ENCODE results near the gene TMEM132D.
"Not testable (repeated sequence)": the region's sequence is repeated elsewhere in the genome, so short reads cannot be mapped to it uniquely, and the experiment has no call there.

TMEM132D gene

DNA sequence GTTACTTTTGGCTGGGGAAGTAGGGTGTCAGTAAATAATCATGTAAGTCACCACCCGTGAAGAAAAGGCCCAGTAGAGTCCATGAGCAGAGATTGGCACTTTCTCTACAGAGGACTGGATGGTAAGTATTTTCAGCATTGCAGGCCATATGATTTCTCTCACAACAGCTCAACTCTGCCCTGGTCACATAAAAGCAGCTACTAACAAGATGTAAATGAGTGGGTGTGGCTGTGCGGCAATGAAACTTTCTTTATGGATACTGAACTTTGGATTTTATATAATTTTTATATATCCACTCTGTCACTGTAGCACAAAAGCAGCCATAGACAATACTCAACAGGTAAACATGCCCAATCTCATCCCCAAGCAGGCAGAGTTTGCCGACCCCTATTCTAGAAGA, 706.9 kb downstream of the TMEM132D start:
- no peak overlapping the region for H3K4me3 ChIP-seq (ENCODE audit: low read depth, low read length)
- DNase-seq (ENCODE audit: low read depth): no peak
- TF ChIP-seq, protein P1, sequence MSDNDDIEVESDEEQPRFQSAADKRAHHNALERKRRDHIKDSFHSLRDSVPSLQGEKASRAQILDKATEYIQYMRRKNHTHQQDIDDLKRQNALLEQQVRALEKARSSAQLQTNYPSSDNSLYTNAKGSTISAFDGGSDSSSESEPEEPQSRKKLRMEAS (IDR thresholded peaks at IDR 0.05; ENCODE audit: low read depth, low read length): no peak
- TF ChIP-seq, protein P2, sequence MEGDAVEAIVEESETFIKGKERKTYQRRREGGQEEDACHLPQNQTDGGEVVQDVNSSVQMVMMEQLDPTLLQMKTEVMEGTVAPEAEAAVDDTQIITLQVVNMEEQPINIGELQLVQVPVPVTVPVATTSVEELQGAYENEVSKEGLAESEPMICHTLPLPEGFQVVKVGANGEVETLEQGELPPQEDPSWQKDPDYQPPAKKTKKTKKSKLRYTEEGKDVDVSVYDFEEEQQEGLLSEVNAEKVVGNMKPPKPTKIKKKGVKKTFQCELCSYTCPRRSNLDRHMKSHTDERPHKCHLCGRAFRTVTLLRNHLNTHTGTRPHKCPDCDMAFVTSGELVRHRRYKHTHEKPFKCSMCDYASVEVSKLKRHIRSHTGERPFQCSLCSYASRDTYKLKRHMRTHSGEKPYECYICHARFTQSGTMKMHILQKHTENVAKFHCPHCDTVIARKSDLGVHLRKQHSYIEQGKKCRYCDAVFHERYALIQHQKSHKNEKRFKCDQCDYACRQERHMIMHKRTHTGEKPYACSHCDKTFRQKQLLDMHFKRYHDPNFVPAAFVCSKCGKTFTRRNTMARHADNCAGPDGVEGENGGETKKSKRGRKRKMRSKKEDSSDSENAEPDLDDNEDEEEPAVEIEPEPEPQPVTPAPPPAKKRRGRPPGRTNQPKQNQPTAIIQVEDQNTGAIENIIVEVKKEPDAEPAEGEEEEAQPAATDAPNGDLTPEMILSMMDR (IDR thresholded peaks at IDR 0.05; ENCODE audit: low read depth, low read length): no peak
- TF ChIP-seq POLR2A (IDR thresholded peaks at IDR 0.05; ENCODE audit: extremely low read depth, insufficient read length): no peak
- no peak for TF ChIP-seq MYC (IDR thresholded peaks at IDR 0.05; ENCODE audit: low read depth, low read length)

DNA sequence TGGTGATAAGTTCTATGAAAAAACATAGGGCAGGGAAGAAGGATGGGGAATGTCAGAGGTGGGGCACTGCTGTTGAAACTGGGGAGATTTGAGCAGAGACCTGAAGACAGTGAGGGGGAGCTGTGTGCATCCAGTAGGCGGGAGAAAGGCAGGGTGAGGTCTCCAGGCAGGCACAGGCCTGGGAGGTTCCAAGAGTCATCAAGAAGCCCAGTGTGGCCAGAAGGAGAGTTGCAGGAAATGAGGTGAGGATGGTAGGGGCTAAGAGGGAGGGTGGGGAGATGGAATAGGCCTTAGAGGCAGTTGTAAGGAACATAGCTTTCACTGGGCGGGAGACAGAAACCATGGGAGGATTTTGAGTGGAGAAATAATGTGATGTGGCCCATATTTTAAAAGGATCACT, 708.7 kb downstream of the TMEM132D start:
- TF ChIP-seq, protein P2 (IDR thresholded peaks at IDR 0.05; ENCODE audit: low read depth, low read length): no peak
- TF ChIP-seq, protein P1 (IDR thresholded peaks at IDR 0.05; ENCODE audit: low read depth, low read length): no peak
- DNase-seq (ENCODE audit: low read depth): no peak
- no peak overlapping the region for H3K4me3 ChIP-seq (ENCODE audit: low read depth, low read length)

DNA sequence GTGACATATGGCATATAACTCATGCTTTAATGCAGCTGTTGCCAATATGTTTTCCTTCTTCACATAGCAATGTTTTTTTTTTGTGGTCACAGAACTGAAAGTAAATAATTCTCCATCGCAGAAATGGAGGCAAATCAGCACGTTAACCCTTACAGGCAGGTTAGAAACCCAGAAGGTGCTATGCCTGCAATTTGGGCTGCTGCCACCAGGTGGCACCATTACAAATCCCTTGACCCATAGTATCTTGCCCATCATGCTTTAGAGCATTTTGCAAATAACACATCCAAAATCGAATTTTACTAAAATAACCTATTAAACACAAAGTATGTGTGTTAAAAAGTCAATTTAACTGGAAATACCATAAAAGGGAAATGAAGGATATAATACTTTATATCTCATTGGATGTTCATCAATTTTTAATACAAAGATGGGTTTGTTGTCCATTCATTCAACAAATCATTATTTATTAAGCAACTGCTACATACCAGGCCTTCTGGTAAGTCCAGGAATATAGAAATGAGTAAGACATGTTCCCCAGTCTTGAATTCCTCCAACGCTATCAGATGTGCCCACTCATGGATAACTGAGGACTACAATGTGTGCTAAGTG, 710.5 kb downstream of the TMEM132D start:
- TF ChIP-seq POLR2A (IDR thresholded peaks at IDR 0.05; ENCODE audit: extremely low read depth, insufficient read length): no peak
- TF ChIP-seq MYC (IDR thresholded peaks at IDR 0.05; ENCODE audit: low read depth, low read length): no peak
- TF ChIP-seq, protein P2 (IDR thresholded peaks at IDR 0.05; ENCODE audit: low read depth, low read length): peak; percentile 96
- no peak overlapping the region for H3K4me3 ChIP-seq (ENCODE audit: low read depth, low read length)
- peak; percentile 57 for DNase-seq (ENCODE audit: low read depth)

DNA sequence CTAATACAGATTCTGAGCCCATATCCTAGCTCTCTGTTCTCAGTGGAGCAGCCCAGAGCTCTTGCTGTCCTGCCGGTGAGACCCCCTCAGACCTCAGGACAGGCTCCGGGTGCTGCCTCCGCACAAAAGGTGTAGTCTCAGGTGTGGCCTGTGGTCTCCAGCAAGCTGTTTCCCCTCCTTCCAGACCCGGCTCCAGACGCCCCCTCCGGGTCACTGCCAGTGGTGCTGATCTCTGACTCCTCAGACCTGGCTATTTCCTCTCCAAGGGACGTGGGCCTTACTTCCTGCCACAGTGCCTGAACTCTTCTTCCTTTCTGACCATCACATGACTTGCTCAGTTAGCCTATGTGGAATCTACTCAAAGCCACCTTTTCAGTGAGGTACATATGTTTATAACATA, 713.0 kb downstream of the TMEM132D start:
- no peak for TF ChIP-seq POLR2A (IDR thresholded peaks at IDR 0.05; ENCODE audit: extremely low read depth, insufficient read length)
- TF ChIP-seq MYC (IDR thresholded peaks at IDR 0.05; ENCODE audit: low read depth, low read length): no peak
- TF ChIP-seq, protein P2 (IDR thresholded peaks at IDR 0.05; ENCODE audit: low read depth, low read length): no peak
- TF ChIP-seq, protein P1 (IDR thresholded peaks at IDR 0.05; ENCODE audit: low read depth, low read length): no peak
- H3K4me3 ChIP-seq (ENCODE audit: low read depth, low read length): no peak overlapping the region
- no peak for DNase-seq (ENCODE audit: low read depth)

- DNase-seq (ENCODE audit: low read depth); H3K4me3 ChIP-seq (ENCODE audit: low read depth, low read length): not testable (repeated sequence)
Measured at GRCh38 chr12:129189879-129190278, 713.9 kb downstream of the TMEM132D start.

DNA sequence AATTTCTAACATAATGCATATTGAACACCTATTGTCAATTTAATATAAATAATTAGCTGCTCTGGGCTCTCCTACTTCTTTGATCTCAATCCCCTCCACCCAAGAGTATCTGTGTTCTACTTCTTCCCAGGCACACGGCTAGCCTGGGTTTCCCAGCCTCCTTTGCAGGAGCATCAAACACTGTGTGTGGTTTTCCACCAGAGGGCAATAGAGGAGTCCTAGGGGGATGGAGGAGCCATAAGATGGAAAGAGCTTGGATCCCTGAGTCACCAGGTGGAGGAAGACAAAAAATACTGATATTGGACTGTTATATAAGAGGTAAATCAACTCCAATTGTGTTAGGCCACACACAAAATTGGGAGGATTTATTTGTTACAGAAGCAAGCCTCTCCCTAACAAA, 716.9 kb downstream of the TMEM132D start:
- no peak for TF ChIP-seq MYC (IDR thresholded peaks at IDR 0.05; ENCODE audit: low read depth, low read length)
- TF ChIP-seq, protein P2 (IDR thresholded peaks at IDR 0.05; ENCODE audit: low read depth, low read length): peak; percentile 47
- peak; percentile 48 for DNase-seq (ENCODE audit: low read depth)

More for the DNA sequence above, 716.9 kb downstream of the TMEM132D start:
- no peak overlapping the region for H3K4me3 ChIP-seq (ENCODE audit: low read depth, low read length)
